ENCODE results near the gene PRH1.

PRH1 gene

DNA sequence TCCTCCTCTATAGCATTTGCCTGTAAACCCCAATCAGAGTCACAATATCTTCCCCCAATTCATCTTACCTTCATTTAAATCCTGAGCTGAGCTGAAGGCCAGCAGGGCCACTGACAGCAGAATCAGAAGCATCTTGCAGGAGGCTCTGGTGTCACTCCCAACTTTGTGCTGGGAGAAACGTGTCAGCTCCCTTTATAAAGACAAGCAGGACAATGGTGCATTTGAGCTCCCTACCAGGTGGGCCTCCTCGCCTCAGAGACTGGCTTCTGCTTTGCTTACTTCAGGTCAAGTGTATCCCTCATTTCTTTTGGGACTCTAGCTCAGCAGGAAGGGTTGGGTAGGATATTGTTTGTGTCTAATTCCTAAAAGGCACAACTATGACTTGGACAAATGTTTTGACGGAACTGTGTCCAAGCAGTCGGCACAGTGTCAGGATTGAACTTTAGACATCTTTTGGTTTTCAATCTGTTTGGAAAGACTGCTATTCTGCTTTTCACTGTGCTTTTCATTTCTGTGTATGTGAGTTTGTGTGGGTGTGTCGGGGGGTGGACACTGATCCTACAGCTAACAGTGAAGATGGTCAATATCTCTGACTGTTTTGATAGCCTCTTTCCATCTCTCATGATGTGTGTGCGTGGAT lies at the start of gene PRH1:
PRH1 (minus strand) TSS at position 170 of the 640 bp plus-strand sequence; CDS start at position 132, 38 bp downstream.
- DNase-seq = no peak

GRCh38 chr12:10928746-10929286 lies 44.8 kb upstream of the PRH1 start, which contains the start of gene PRH2:
PRH2 (plus strand) TSS chr12:10929236; CDS start chr12:10929274, 38 bp downstream.
- no peak for DNase-seq

DNA sequence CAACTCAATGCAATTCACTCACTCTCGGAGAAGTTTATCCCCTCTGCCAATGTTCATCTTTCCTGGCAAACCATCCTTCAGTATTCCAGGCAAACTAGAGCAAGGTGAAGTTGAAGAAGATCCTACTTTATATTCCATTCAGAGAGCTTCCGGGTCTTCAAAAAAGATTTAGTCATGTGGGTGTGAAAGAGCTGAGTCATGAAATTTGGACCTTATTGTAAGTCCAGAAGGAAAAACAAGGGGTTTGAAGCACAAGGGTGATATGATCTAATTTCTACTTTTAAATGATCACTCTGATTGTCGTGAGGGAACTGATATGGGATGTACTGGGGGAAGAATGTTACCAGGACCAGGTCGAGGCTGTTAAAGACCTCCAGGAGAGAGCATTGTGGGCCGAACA lies 42.2 kb upstream of the PRH1 start:
- DNase-seq = no peak

GRCh38 chr12:10919809-10920208 lies 35.8 kb upstream of the PRH1 start:
- no peak for DNase-seq

GRCh38 chr12:10910380-10910779 lies 26.3 kb upstream of the PRH1 start:
- DNase-seq = no peak

- DNase-seq = no peak
These were observed 25.4 kb upstream of the PRH1 start, which contains the start of gene TAS2R13 for GRCh38 chr12:10909462-10909861. TAS2R13 (minus strand) TSS chr12:10909562; CDS start chr12:10909298, 264 bp downstream.

DNA sequence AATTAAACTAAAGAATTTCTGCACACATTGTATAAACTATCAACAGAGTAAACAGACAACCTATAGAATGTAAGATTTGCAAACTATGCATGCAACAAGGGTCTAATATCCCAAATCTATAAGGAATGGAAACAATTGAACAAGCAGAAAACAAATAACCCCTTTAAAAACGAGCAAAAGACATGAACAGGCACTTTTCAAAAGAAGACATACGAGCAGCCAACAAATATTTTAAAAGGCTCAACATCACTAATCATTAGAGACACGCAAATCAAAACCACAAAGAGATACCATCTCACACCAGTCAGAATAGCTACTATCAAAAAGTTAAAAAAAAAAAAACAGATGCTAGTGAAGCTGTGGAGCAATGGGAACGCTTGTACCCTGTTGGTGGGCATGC lies 20.6 kb upstream of the PRH1 start:
- DNase-seq = no peak

DNA sequence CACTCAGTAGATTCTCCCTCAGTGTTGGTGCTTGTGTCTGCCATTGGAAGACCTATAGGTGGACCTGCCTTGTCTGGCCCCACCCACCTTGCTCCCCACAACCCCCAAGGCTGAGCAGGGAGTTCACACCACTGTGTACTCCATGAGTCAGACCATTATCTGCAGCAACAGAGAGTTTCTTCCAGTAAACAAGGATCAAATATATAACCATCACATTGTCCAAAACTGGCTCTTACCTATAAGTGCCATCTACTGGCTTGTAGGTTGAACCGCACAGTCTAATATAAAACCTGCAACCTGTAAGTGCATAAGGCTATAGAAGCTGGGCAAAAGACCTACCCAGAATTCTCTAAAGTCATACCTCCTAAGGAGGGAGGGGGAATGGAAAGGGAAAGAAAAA lies 17.4 kb upstream of the PRH1 start:
- no peak for DNase-seq

- DNase-seq = no peak
These were observed 16.9 kb upstream of the PRH1 start for GRCh38 chr12:10900972-10901371.

GRCh38 chr12:10900530-10900929 lies 16.5 kb upstream of the PRH1 start:
- no peak for DNase-seq

GRCh38 chr12:10896854-10897253 lies 12.8 kb upstream of the PRH1 start:
- no peak for DNase-seq

- no peak for DNase-seq
These were observed 7.9 kb upstream of the PRH1 start for GRCh38 chr12:10891937-10892336.

GRCh38 chr12:10889226-10889625 lies 5.2 kb upstream of the PRH1 start:
- DNase-seq = no peak

GRCh38 chr12:10873378-10873777 lies 10.7 kb downstream of the PRH1 start:
- no peak for DNase-seq

DNA sequence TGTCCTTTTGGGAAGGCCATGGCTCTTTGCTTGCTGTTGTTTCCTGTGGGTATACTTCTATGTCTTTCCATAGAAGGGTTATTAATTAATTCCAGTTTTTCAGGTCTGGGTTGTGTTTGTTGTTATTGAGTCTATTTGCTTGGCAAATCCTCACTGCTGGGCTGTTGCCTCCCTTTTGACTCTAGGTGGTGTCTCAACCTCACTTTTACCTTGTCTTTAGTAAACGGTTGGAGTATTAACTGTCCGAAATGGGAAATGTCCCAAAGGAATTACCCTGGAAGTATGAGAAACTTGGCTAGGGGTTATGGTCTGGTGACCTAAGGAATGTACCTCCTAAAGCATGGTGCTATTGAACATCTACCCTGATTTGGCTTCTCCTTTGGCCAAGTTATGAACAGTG lies 16.7 kb downstream of the PRH1 start:
- DNase-seq = no peak

DNA sequence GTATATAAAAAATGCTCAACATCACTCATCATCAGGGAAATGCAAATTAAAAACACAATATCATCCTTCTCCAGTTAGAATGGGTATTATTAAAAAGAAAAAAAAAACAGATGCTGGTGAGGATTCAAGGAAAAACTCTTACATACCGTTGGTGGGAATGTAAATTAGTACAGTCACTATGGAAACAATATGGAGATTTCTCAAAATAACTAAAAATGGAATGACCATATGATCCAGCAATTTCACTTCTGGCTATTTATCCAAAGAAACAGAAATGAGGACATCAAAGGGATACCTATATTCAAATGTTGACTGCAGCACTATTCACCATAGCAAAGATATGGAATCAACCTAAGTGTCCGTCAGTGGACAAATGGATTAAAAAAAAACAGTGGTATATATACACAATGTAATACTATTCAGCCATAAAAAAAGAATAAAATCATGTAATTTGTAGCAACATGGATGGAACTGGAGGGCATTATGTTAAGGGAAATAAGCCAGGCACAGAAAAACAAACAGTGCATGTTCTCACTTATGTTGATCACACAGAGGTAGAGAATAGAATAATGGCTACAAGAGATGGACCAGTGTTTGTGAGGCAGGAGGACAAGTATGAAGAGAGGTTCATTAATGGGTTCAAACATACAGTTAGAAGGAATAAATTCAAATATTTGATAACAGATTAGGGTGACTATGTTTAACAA lies 20.4 kb downstream of the PRH1 start:
- no peak for DNase-seq

GRCh38 chr12:10861366-10861765 lies 22.7 kb downstream of the PRH1 start:
- DNase-seq = no peak

DNA sequence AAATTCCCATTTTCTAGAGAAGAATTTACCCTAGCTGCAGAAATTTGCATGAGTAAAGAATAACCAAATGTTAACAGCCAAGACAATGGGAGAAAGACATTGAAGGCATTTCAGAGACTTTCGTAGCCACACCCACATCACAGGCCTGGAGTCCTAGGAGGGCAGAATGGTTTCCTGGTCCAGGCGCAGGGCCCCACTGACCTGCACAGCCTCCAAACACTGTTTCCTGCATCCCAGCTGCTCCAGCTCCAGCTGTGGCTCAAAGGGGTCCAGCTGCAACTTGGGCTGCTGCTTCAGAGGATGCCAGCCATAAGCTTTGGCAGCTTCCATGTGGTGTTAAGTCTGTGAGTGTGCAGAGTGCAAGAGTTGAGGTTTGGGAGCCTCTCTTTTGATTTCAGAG lies 28.2 kb downstream of the PRH1 start:
- no peak for DNase-seq

DNA sequence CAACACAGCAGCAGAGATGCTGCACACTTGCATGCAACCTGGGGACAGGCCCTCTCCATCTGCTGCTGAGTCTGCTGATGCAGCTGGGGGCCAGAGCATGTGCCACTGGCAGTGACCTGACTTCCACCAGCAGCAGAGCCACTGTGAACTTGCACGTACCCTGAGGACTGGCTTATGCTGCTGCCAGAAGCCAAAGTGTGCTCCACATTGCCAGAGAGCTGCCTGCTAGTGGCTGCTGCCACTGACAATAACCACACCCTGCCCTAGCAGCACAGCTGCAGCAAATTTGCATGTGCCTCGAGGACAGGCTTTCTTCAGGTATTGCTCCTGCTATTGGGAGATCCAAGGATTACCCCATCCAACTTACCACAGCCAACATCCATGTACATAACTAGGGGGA lies 30.3 kb downstream of the PRH1 start:
- DNase-seq = no peak

- DNase-seq = no peak
These were observed 32.7 kb downstream of the PRH1 start for GRCh38 chr12:10851243-10851858.

GRCh38 chr12:10849425-10849878 lies 34.6 kb downstream of the PRH1 start, which contains the start of gene PRR4:
PRR4 (minus strand) TSS chr12:10849475; CDS start chr12:10849437, 38 bp downstream.
- DNase-seq = no peak

GRCh38 chr12:10847744-10848143 lies 36.3 kb downstream of the PRH1 start:
- no peak for DNase-seq

DNA sequence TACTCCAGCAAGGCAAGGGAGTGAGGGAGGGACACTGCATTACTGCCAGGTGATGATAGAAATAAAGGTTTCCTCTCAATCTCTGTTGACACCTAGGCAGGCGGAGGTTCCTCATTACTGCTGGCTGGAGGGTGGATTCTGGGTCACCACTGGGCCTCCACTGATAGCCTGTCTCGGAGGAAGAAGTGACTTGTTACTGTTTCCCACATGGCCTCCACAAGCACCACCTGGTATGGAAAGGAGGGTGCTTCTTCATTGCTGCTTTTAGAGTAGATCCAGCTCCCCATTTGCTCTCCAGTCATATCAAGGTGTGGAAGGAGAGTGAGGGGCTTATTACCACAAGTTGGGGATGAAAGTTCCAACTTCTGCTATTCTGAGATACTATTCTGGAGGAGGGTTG lies 41.2 kb downstream of the PRH1 start:
- no peak for DNase-seq

- no peak for DNase-seq
These were observed 45.6 kb downstream of the PRH1 start for GRCh38 chr12:10838461-10838860.

All from NCI-H1436 treated with DMSO at 0.1 percent for 48 hours (cell line).